HG03432 (cell line): Measurements from ENCODE around the gene NLN.
"Not testable (repeated sequence)": the region's sequence is repeated elsewhere in the genome, so short reads cannot be mapped to it uniquely, and the experiment has no call there.

Source experiments
- ATAC-seq: cut with Tn5 transposase; IDR thresholded peaks from one replicate; pipeline ENCODE4 v1.9.1; 2021; ENCODE audit warnings: mild to moderate bottlenecking, moderate library complexity; ENCODE audit not compliant: unreplicated experiment

NLN gene

DNA sequence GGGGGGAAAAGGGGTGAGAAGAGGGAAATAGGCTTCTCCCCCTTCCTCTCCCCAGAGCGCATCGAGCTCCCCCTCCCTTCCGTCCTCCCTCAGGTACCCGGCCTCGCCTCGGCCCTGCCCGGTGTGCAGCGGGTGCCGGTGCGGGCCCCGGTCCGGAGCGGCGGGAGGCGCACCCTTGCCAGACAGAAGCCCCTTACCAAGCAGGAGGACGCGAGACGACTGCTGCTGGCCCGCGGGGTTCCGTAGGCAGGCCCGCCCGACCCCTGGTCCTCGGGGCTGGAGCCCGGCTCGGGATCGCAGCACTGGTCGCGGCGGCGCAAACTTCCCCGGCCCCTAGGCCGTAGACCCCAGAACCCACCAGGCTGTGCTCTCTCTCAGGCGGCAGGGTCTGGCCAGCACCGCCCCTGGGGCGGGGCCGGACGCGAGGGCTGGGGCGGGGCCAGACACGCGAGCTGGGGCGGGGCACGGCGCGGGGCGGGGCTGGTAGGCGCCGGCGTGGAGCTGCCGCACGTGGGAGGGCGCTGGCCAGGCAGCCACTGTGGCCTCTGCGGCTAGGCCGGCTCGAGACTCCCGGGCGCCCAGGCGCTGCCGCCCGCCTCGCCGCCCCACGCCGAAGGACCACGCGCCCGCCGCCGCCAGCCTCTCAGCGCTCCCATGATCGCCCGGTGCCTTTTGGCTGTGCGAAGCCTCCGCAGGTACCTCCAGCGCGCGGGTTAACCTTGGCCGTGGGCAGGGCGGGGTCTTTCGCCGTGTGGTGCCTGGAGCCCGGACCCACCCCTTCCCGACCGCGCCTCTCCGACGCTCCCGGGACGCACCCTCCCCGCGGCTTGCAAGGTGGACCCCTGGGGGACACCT lies at the start of gene NLN, which contains the start of gene SGTB:
NLN (plus strand) TSS at position 486 of the 855 bp plus-strand sequence; CDS start at position 655, 169 bp downstream.
SGTB (minus strand) TSS at position 390 of the 855 bp plus-strand sequence. CDS start 1,302 bp downstream, outside the sequence.
- ATAC-seq: peak; percentile 94

DNA sequence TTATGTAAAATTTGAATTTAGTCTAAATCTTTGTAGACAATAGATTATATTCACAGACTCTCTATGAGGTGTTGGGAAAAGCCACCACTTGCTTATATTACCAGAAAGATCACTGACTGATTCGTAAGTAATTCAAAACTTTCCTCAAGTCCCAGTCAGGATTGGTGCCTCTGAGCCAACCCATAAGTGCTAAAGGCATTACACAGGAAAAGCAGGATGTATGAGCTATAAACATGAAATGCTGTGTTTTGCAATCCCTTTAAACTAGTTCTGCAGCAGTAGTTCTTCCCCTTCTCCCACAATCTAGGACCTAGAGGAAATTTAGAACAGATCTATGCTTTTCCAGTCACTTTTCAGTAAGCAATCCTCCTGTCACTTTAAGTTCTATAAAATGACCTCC lies 49.2 kb upstream of the NLN start:
- no peak for ATAC-seq

DNA sequence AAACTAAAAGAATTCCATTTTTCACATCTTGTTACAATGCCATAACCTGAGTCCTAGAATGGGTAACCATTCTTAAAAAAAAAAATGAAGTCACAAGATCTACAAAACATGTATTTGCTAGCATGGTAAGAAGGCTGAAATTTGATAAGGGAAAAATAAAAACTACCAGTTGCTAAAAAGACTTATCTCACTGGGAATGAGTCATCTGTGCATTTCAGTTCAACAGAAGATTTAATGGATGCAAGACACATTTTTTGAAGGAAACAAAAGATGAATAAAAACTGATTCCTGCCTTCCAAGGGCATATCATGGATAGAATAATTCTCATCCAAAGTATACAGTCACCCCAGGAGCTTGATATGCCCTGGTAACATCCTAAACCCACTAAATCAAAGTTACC lies 47.3 kb upstream of the NLN start:
- no peak for ATAC-seq

DNA sequence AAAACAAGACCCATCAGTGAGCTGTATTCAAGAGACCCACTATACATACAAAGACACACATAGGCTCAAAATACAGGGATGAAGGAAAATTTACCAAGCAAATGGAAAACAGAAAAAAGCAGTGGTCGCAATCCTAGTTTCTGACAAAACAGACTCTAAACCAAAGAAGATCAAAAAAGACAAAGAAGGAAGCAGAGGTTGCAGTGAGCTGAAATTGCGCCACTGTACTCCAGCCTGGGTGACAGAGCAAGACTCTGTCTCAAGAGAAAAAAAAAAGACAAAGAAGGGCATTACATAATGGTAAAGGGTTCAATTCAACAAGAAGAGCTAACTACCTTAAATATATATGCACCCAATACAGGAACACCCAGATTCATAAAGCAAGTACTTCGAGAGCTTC lies 45.9 kb upstream of the NLN start:
- ATAC-seq: not testable (repeated sequence)

DNA sequence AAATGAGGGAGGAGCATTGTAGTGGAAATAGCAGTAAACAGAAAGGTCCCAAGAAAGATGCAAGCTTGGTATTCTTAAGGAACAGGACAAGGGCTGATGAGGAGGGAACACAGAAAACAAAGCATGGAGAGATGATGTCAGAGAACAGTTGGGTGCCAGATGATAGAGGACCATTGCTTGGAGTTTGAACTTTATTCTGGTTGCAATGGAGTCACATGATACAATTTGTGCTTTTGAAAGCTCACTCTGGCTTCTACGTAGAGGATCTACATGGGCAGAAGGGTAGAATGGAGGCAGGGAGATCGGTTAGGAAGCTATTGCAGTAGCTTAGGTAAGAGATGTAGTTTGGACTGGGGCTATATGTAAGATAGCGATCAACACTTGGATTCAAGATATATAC lies 39.9 kb upstream of the NLN start:
- no peak for ATAC-seq

DNA sequence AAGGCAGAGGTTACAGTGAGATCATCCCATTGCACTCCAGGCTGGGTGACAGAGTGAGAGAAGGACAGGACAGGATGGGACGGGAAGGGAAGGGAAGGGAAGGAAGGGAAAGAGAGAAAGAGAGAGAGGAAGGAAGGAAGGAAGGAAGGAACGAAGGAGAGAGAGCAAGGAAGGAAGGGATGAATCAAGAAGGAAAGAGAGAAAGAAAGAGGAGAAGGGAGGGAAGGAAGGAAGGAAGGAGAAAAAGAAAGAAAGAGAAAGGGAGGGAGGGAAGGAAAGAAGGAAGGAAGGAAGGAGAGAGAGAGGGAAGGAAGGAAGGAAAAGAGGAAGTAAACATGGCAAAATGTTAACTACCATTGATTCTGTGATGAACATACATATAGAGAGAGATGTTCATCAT lies 28.9 kb upstream of the NLN start:
- no peak for ATAC-seq

DNA sequence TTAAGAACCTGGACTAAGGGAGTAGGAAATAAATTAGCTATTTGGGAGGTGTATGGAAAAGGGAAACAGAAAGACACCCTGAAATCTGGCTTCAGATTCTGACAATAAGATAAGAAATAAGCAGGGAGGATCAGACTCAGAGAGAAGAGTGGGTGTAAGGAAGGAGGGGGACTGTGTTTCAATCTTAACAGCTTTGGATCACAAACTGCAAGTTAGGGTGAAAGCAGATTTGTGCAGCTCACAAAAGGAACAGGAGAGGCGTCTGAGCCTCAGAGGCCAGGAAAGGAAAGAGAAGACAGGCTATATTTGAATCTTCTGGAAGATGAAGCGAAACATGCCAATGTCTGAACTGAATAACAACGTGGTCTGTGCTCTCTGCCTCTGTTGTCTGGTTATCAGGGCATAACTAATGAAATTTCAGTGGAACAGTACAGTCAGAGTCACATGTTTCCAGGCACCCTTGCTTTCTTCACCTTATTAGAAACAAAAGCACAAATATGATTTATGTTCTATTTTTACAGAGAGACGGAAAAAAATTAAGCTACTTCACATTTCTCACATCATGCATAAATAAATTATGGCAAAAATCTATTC lies 26.7 kb upstream of the NLN start:
- ATAC-seq: no peak

DNA sequence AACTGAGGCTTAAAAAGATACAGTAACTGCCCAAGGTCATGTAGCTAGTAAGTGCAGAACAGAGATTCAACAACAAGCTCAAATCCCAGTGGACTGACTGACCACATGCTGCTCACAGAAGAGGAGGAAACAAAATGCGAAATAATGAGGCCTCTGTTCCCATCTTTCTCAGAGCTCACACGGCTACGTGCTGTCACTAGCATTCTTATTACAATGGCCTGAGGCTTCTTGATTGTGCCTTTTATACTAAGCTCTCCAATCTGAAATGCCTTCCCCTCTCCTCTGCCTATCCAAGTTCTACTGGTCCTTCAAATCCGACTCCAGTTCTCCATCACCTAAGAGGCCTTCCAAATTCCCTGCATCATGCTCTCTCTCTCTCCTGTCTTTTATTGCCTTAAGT lies 26.1 kb upstream of the NLN start:
- ATAC-seq: no peak

DNA sequence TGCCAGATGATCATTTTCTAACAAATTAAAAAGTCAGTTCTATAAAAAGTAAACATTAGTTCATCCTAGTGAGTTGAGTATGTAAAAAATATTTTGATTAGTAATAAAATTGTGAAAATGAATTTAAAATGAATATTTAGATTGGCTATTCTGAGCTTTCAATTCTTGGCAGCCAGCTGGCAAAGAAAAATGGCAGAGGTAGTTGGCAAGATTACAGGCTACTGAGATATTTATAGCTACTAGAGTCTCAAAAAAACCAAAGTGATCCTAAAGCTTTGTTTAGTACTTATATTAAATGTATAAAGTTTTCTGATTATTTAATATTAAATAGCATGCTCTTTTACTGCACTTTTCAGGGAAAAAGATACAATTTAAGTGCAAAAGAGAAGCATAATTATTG lies 25.1 kb upstream of the NLN start:
- ATAC-seq: no peak

DNA sequence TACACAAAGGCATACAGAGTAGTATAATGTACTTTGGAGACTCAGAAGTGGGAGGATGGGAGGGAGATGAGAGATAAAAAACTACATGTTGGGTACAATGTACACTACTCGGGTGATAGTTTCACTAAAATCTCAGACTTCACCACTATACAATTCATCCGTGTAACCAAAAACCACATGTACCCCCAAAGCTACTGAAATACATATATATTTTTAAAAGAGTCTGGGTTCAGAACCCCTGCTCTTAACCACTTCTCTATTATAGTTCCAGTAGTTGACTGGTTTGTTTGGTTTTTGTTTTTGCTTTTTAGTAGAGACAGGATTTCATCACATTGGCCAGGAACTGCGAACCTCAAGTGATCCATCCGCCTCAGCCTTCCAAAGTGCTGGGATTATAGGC lies 22.7 kb upstream of the NLN start:
- no peak for ATAC-seq

DNA sequence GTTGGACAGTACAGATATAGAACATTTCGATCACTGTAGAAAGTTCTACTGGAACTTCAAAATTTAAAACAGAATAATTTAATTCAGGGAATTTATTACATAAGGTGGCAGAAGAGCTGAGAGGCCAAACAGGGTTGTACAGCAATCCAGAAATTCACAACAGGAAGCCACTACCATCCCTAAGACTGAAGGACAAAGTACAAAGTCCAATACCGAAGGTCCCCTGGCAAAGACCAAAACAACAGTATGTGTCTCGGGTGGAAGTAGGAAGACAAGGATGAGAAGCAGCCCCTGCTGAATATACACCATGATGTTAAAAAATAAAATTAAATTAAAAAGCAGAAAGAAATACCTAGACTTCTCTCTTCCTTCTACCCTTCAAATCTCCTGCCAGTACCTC lies 20.0 kb upstream of the NLN start:
- no peak for ATAC-seq

DNA sequence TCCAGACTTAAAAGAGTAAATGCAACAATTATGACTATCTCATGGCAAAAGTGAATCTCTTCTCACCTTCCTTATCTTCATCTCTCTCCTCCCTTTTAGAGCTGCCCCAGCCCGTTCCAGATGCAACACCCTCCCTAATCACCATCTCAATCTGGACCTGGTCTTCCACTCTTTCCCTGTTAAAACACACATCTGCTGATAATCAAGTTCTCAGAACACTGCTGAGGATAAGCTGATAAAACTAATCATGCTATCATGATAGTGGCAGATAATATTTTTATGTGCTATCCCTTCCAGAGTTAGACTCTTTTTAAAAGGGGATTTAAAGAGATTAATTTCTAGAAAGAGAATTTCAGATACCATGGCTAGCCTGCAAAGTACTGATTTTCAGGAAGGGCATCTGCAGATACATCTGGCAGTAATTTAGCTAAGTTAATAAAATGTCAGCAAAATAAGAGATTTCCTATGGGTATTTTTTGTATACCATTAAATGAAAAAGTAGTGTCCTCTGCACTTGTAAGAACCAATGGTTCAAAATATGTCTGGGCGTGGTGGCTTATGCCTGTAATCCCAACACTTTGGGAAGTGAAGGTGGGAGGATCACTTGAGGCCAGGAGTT lies 17.3 kb upstream of the NLN start:
- ATAC-seq: no peak

DNA sequence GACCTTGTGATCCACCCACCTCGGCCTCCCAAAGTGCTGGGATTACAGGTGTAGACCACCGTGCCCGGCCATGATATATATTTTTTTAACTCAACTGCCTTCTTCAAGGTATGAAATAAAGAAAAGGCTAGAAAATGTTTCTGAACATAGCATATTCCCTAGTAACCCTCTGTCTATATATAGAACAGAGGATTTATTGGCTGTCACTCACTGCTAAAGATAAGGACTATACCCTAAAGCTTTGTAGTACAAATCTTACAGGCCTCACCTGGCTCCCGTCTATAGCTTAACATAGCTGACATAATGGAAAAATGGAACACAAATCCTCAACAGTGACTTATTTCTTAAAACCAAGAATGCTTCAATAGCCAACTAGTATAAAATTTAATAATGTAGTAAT lies 14.3 kb upstream of the NLN start:
- no peak for ATAC-seq

DNA sequence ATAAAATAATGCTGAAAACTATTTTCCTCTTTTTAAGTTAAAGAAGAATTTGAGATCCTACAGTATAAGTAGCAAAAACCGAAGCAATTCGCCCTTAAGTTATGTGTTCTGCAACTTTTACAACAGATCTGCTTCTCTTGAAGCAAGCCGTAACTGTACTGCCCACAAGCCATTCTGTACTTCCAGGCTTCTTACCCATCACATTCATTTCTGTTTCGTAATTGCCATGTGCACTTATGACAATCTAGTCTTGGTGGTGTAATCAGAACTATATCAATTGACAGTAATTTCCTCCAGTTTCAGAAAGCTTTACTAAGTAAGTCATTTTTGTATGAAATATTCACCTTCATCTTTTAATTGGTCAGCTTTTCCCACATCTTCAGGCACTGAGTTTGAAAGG lies 13.9 kb upstream of the NLN start:
- no peak for ATAC-seq

DNA sequence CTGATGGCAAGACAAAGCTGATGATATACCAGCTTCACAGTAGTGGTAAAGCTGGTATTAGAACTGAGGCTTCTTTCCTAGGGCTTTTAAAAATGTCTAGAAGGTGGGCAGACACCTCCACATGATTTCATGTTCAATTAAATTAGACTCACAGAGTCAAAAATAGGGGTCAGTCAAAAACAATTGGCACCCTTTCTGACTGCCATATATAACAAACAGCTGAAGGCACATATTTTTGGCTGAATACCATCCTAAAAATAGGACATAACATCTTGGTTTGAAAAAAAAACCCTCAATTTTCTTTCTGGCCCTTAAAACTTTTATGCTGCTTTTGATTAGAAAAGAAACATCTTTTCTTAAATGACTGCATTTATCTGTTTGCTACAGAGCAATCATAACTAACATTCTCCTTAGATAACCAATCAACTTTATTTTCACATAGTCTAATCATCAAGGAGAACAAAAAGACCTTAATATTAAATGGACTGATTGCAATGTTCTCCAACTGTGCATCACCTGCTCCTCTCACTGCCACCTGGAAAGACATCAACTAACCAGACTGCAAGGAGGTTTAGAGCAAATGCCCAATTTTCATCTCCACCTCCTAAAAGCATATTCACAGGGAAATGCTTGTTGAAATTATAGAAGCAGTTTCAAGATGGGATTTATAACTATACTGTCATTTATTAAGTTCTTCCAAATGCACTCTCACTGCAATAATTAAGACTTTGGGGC lies 3.3 kb upstream of the NLN start:
- ATAC-seq: no peak

DNA sequence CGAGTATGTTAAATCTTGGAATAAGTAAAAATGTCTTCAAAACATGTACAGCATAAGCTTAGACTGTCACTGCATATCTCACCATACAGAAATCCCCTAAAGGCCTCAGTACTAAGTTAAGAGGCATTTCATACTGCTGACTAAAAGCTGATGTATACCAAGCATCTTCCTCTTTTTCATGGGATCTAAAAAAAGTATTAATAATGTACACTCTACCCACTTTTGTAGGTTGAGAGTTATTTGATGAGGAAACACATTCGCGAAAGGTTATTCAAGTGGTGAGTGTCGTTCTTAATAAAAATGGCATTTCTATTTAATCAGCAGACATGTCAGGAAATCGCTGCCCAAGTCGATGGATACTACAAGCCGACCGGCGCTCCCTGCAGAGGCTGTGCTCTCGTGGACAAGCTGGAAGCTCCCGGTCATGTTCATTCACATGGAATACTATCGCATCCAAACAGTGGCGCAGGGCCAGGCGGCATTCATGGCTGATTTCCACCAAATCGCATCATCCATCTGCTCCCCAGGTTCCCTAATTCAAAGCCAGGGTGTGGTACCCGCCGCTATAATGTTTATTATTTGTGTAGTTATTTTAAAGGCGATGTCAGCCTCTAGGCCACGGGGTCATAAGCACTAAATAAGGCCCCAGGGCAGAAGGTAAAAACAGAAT lies 820 bp upstream of the NLN start:
- peak; percentile 10 for ATAC-seq

DNA sequence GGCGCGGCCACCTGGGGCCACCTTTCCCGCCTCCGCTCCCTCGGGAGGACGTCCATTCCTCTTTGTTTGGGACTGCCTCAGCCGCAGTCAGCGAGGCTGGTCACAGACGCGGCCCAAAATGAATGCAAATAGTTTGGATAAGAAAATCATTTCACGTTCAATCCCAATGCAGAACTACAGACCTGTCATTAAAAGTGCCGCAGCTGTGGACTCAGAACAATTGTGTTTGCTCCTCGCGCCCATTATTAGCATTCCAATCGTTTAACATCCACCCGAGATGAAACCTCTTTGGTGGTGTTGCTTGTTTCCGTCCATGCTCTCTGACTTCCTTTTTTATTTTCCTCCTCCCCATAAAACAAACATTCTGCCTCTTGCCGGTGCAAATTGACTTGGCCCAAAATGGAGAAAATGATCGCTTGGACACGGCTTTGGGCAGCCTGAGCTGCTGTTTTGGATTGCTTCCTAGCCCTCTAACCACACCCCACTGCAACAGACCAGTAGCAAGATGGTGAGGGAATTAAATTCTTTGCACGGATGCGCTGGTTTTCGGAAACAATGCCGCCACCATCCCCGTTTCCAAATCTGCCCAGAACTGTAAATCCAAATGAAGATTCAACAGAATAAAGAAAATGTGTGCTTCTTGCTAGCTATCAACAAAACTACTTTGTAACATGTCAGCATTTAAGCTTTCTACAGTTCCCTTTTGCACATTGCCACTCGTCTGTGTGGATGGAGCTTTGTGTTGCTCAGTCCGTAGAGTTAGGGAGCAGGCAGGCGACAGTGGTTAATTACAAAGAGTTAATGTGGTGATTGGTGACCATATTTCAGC lies 784 bp downstream of the NLN start:
- peak; percentile 6 for ATAC-seq

DNA sequence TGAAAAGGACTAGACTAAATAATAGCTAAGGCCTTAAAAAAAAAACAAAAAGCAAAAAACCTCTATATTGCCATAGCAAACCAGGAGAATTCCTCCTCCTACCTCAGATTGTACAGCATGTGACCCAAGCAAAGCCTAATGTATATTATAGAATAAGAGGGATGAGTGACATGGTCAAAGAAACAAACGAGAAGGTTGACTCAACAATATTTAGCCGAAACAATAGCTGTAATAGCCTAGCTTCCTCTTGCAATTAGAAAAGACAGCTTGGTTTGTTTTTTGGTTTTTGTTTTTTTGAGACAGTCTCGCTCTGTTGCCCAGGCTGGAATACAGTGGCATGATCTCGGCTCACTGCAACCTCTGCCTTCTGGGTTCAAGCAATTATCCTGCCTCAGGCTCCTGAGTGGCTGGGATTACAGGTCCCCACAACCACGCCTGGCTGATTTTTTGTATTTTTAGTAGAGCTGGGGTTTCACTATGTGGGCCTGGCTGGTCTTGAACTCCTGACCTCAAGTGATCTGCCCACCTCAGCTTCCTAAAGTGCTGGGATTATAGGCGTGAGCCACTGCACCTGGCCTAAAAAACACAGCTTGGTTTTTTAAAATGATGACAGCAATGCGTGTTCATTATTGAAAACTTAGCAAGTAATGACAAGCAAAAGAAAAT lies 5.6 kb downstream of the NLN start:
- no peak for ATAC-seq

DNA sequence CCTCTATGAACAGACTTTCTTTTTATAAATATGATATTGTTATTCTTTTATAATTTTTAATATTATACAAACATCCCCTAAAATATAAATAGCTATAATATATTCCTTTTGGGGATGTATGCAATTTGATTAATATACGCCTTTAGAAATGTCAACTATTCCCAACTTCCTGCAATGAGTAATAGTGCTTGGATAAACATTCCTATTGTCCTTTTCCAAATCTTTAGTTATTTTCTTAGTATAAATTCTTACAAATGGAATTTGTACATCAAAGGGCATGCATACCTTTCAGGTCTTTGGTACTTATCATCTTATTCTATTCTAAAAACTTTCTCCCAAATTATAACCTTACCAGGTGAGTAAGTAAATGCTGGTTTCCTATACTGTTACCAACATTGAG lies 6.2 kb downstream of the NLN start:
- ATAC-seq: no peak
